ENCODE data around the gene CHMP4B. TPM values are rescaled to one million over a fixed set of nuclear protein-coding genes. Genes with fewer than 3 reads are reported as not detected.
A peak's percentile ranks its signal among the peaks of the same experiment; 100 is the strongest.

CHMP4B gene
- total and polyA plus RNA-seq, 12 donors = 87.5 to 246 (median 103) TPM

- peaks cover 0 to 6% (median 0%) of the 10 kb centered on the region in 11 donors for H3K9me3 ChIP-seq
- intact Hi-C loops (cut with DNase I) = loop anchor here in 2 of 10 donors (10.0 kb wide), 2 partner anchors 268 to 278 kb away; no protein-coding TSS in a partner anchor
- H3K4me1 ChIP-seq = peaks cover 5 to 28% (median 15%) of the 10 kb centered on the region in 9 donors
- no peaks in the 10 kb centered on the region for H3K27me3 ChIP-seq
- H3K36me3 ChIP-seq = peaks cover 0 to 4% (median 0%) of the 10 kb centered on the region in 9 donors
- no peak for TF ChIP-seq CTCF (IDR thresholded peaks at IDR 0.05)
- H3K27ac ChIP-seq = peak overlapping the region in 1 of 10 donors; percentile 39
- no peak overlapping the region for H3K4me3 ChIP-seq
- DNase-seq (no peak), ATAC-seq (no peak)
- 56 to 70% methylated on average over 9 of the region's 9 CpGs for WGBS, 2 donors
These were observed 14.8 kb upstream of the CHMP4B start for GRCh38 chr20:33796263-33796906.

- H3K27me3 ChIP-seq = no peaks in the 10 kb centered on the region
- WGBS, 2 donors = 94 to 96% methylated on average over 5 of the region's 5 CpGs
- DNase-seq (no peak), ATAC-seq (no peak)
- no peak overlapping the region for H3K4me3 ChIP-seq
- H3K4me1 ChIP-seq = peaks cover 5 to 28% (median 15%) of the 10 kb centered on the region in 9 donors
- TF ChIP-seq CTCF (IDR thresholded peaks at IDR 0.05) = no peak
- H3K36me3 ChIP-seq = no peaks in the 10 kb centered on the region
- no peak overlapping the region for H3K27ac ChIP-seq
- H3K9me3 ChIP-seq = peaks cover 0 to 6% (median 0%) of the 10 kb centered on the region in 11 donors
- intact Hi-C loops (cut with DNase I) = loop anchor here in 2 of 10 donors (10.0 kb wide), 2 partner anchors 268 to 278 kb away; no protein-coding TSS in a partner anchor
These were observed 14.1 kb upstream of the CHMP4B start for GRCh38 chr20:33796907-33797544.

GRCh38 chr20:33798444-33798843, 12.7 kb upstream of the CHMP4B start:
- Histone ChIP-seq H3K36me3 (no peaks in the 10 kb centered on the region), H3K9me3 (peaks cover 0 to 6% (median 0%) of the 10 kb centered on the region in 11 donors), H3K27ac (no peak overlapping the region), H3K27me3 (no peaks in the 10 kb centered on the region), H3K4me3 (no peak overlapping the region), H3K4me1 (peaks cover 2 to 15% (median 5%) of the 10 kb centered on the region in 9 donors)
- TF ChIP-seq CTCF (IDR thresholded peaks at IDR 0.05) = no peak
- WGBS, 2 donors = 86 to 95% methylated on average over 4 of the region's 4 CpGs
- intact Hi-C loops (cut with DNase I) = loop anchor here in 2 of 10 donors (10.0 kb wide), 2 partner anchors 266 to 276 kb away; no protein-coding TSS in a partner anchor
- DNase-seq (no peak), ATAC-seq (no peak)

- Histone ChIP-seq H3K27ac (peak overlapping the region in 5 of 10 donors; percentile 0 to 37 (median 16)), H3K36me3 (no peaks in the 10 kb centered on the region), H3K4me1 (peaks cover 0 to 3% (median 0%) of the 10 kb centered on the region in 9 donors), H3K27me3 (no peaks in the 10 kb centered on the region), H3K9me3 (no peaks in the 10 kb centered on the region), H3K4me3 (no peak overlapping the region)
- DNase-seq = no peak
- no peak for TF ChIP-seq CTCF (IDR thresholded peaks at IDR 0.05)
- 54 to 65% methylated on average over 2 of the region's 2 CpGs for WGBS, 2 donors
- ATAC-seq = peak in 4 of 8 donors; percentile 69 to 84 (median 73)
- intact Hi-C loops (cut with DNase I) = no loop called here
These were observed 7.2 kb upstream of the CHMP4B start for GRCh38 chr20:33803921-33804337.

Measured in heart right ventricle (tissue), 16 donors.